LNCAP (cell line): ENCODE measurements around the gene MFSD1.

ENCODE experiments used
- CTCF ChIP-seq: fragments of 450-650 bp; IDR thresholded peaks from 2 replicates; pipeline ENCODE4 v1.5.1; 2017; ENCODE audit warnings: mild to moderate bottlenecking

MFSD1 gene

GRCh38 chr3:158790901-158791589, 10.8 kb upstream of the MFSD1 start:
- TF ChIP-seq CTCF: peak; percentile 84

- TF ChIP-seq CTCF: no peak
Observed at GRCh38 chr3:158792709-158793108, 9.1 kb upstream of the MFSD1 start.

- TF ChIP-seq CTCF: no peak
Observed at GRCh38 chr3:158794206-158794605, 7.6 kb upstream of the MFSD1 start.

- TF ChIP-seq CTCF: peak; percentile 75
Observed at GRCh38 chr3:158794936-158795518, 6.8 kb upstream of the MFSD1 start.

GRCh38 chr3:158801201-158801600, 653 bp upstream of the MFSD1 start:
- TF ChIP-seq CTCF: no peak

- no peak for TF ChIP-seq CTCF
Observed at GRCh38 chr3:158802409-158803268, 785 bp downstream of the MFSD1 start.

- TF ChIP-seq CTCF: no peak
Observed at GRCh38 chr3:158804441-158804840, 2.6 kb downstream of the MFSD1 start.
